ENCODE data around the gene ZCWPW1.

The ZCWPW1 gene

DNA sequence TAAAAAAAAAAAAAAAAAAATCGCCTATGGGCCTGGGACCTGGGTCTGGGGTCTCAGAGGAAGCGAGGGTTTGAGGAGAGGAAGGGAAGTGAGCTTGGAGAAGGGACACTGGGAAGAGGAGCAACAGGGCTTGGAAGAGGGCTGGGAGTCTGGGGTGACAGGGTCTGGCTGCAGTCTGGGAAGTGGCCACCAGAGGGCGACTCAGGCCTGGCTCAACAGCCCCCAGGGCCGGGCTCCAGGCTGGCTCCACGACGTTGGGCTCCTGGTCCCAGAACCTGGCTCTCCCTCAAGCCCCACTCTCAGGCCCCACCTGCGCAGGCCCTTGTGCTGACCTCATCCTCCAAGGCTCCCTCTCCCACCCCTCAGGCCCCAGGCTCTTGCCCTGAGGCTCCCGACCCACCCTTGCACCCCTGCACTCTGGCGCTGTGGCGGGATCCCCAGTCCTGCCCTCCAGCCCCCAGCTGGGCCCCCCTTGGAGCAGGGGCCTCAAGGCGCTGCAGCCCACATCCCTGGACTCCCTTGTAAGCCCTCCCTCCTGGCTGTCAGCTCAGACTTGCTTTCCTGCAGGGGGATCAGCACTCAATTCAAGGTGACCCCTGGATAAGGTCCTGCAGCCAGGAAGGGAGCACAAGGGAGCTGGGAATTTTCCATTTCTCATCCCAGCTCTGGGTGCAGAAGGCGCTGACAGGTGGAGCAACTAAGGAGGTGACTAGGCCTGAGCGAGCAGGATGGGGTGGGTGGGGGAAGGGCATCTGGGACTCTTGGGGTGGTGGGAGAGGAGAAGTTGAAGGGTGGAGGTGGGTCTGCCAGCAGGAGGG is 40.9 kb upstream of the ZCWPW1 start:
- peaks cover 31% of the 10 kb centered on the region for H3K4me1 ChIP-seq (ENCODE audit: control insufficient read depth, insufficient read depth, low read length)
- H3K27me3 ChIP-seq (ENCODE audit: control insufficient read depth in 1 of 2, insufficient read depth in 2 of 2, low read length in 2 of 2): no peaks in the 10 kb centered on the region
- no peak overlapping the region for H3K27ac ChIP-seq (ENCODE audit: low read length)
- H3K4me3 ChIP-seq (ENCODE audit: low read length in 2 of 2): no peak overlapping the region
- no peaks in the 10 kb centered on the region for H3K9me3 ChIP-seq (ENCODE audit: control insufficient read depth in 2 of 2, low read length in 2 of 2)
- no peak overlapping the region for H3K9ac ChIP-seq (ENCODE audit: low read length in 2 of 2)
- peaks cover 12% of the 10 kb centered on the region in 2 donors for H3K36me3 ChIP-seq (ENCODE audit: control insufficient read depth in 2 of 2, insufficient read depth in 2 of 2, low read length in 2 of 2)

DNA sequence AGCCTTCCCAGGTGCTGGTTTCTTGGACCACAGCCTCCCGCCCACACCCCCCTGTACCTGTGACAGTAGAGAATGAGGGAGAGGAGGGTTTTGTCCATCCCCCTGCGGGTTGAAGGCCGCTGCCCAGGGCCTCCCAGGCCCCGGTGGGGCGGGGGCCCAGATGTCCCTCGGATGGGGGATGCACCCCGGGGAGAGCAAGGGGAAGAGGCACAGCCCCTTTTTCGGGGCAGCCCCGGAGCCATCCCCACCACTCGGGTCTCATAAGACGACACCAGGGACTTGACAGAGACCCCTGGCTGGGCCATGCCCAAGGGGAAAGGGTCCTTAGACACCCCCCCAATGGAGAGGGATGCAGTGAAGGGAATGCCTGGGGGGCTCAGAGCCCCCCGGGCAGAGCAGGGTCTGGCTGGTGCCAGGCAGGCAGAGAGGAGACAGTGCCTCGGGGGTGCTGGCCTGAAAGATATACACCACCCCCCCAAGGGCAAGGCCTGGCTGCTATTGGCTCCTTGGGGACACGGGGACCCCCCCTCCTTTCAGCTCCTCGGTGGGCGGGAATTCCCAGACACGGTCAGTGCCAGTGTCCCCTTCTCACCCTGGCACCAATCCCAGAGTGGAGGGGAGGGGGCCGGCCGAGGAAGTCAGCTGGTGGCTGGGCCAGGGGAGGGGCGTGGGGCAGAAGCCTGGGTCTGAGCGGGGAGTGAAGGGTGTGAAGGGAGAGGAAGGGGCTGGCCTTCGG is 39.3 kb upstream of the ZCWPW1 start:
- H3K27ac ChIP-seq (ENCODE audit: low read length): peak overlapping the region; percentile 41

DNA sequence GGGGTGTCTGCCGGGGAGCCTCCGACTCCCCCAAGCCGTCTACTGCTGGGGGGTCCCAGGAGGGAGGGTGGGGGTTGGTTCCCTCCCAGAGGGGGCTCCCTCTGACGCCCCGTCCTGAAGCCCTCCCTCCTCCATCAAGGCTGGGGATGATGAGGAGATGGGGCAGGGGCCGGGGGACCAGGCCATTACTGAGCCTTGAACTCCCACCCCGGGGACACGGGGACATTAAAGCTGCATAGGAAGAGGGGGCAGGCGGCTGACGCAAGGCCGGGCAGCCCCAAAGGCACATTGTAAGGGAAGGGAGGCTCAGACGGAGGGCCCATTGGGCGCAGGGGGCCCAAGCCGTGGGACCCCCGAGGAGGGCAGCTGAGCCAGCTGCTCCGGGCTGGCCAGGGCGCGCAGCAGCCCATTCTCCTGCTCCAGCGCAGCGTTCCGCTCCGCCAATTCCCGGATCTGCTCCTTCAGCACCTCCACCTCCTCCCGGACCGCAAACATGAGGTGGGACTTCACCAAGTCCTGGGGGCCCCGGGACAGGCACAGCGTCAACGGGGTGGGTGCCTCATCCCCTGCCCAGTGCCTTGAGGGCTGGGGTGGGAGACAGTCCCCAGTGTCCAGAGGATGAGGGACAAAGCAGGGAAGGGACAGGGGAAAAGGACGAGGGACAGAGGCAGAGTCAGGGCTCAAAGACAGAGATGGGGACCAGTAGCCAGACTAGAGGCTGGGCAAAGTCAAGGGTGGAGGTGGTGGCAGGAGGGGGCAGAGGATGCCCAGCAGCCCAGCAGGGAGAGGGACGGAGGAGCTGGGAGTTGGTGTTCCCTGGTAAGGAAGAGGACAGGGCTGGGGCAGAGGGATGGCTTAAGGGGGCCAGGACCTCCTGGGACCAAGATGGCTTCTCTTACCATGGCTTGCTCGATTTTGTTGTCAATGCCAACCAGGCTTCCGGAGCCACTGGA is 38.4 kb upstream of the ZCWPW1 start:
- Histone ChIP-seq H3K9ac (ENCODE audit: low read length in 2 of 2) (peak overlapping the region in 1 of 2 donors; percentile 5), H3K36me3 (ENCODE audit: control insufficient read depth in 2 of 2, insufficient read depth in 2 of 2, low read length in 2 of 2) (peaks cover 2 to 3% of the 10 kb centered on the region in 2 donors), H3K4me1 (ENCODE audit: control insufficient read depth, insufficient read depth, low read length) (peaks cover 23% of the 10 kb centered on the region), H3K27ac (ENCODE audit: low read length) (peak overlapping the region; percentile 41), H3K9me3 (ENCODE audit: control insufficient read depth in 2 of 2, low read length in 2 of 2) (no peaks in the 10 kb centered on the region), H3K4me3 (ENCODE audit: low read length in 2 of 2) (peak overlapping the region in 1 of 2 donors; percentile 8), H3K27me3 (ENCODE audit: control insufficient read depth in 1 of 2, insufficient read depth in 2 of 2, low read length in 2 of 2) (no peaks in the 10 kb centered on the region)

More for the DNA sequence above, 39.3 kb upstream of the ZCWPW1 start:
- peaks cover 4 to 5% of the 10 kb centered on the region in 2 donors for H3K36me3 ChIP-seq (ENCODE audit: control insufficient read depth in 2 of 2, insufficient read depth in 2 of 2, low read length in 2 of 2)
- no peak overlapping the region for H3K9ac ChIP-seq (ENCODE audit: low read length in 2 of 2)
- no peaks in the 10 kb centered on the region for H3K9me3 ChIP-seq (ENCODE audit: control insufficient read depth in 2 of 2, low read length in 2 of 2)
- H3K4me3 ChIP-seq (ENCODE audit: low read length in 2 of 2): no peak overlapping the region
- peaks cover 25% of the 10 kb centered on the region for H3K4me1 ChIP-seq (ENCODE audit: control insufficient read depth, insufficient read depth, low read length)
- no peaks in the 10 kb centered on the region for H3K27me3 ChIP-seq (ENCODE audit: control insufficient read depth in 1 of 2, insufficient read depth in 2 of 2, low read length in 2 of 2)

DNA sequence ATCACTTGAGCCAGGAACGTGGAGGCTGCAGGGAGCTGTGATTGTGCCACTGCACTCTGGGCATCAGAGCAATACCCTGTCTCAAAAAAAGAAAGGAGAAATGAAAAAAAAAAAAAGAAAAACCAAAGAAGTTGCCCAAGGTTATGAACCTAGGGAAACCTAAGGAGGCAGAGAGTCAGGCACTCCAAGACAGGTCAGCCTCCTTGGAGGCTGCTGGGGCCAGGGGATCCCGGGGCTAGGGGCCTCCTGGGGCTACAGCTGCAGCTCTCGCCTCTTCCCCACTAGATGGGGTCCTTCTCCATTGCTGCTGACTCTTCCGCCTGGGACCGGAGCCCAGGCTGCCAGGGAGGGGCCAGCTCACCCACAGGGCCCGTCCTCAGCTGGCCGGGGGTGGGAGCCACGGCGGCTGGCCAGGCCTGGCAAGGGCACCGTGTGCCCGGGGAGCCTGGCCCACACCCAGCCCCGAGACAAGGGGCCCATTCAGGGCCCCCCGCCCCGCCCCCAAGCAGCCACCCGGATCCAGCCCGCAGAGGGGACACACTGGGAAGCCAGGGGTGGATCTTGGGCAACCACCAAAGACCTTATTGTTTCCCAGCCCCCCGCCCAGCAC is 37.3 kb upstream of the ZCWPW1 start:
- H3K27me3 ChIP-seq (ENCODE audit: control insufficient read depth in 1 of 2, insufficient read depth in 2 of 2, low read length in 2 of 2): no peaks in the 10 kb centered on the region
- peak overlapping the region in 1 of 2 donors; percentile 28 for H3K9ac ChIP-seq (ENCODE audit: low read length in 2 of 2)
- no peak overlapping the region for H3K4me3 ChIP-seq (ENCODE audit: low read length in 2 of 2)
- peaks cover 0 to 2% of the 10 kb centered on the region in 2 donors for H3K36me3 ChIP-seq (ENCODE audit: control insufficient read depth in 2 of 2, insufficient read depth in 2 of 2, low read length in 2 of 2)
- no peaks in the 10 kb centered on the region for H3K9me3 ChIP-seq (ENCODE audit: control insufficient read depth in 2 of 2, low read length in 2 of 2)
- H3K27ac ChIP-seq (ENCODE audit: low read length): no peak overlapping the region
- peaks cover 21% of the 10 kb centered on the region for H3K4me1 ChIP-seq (ENCODE audit: control insufficient read depth, insufficient read depth, low read length)

DNA sequence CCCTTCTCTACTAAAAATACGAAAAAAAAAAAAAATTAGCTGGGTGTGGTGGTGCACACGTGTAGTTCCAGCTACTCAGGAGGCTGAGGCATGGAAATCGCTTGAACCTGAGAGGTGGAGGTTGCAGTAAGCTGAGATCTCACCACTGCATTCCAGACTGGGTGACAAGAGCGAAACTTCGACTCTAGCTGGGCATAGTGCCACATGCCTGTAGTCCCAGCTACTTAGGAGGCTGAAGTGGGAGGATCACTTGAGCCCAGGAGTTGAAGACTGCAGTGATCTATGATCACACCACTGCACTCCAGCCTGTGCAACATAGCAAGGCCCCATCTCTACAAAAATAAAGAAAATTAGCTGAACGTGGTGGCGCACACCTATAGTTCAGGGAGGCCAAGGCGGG is 36.8 kb upstream of the ZCWPW1 start:
- Histone ChIP-seq H3K9me3 (ENCODE audit: control insufficient read depth in 2 of 2, low read length in 2 of 2) (no peaks in the 10 kb centered on the region), H3K4me3 (ENCODE audit: low read length in 2 of 2) (no peak overlapping the region), H3K27ac (ENCODE audit: low read length) (no peak overlapping the region), H3K4me1 (ENCODE audit: control insufficient read depth, insufficient read depth, low read length) (peaks cover 21% of the 10 kb centered on the region), H3K36me3 (ENCODE audit: control insufficient read depth in 2 of 2, insufficient read depth in 2 of 2, low read length in 2 of 2) (peaks cover 0 to 2% of the 10 kb centered on the region in 2 donors), H3K9ac (ENCODE audit: low read length in 2 of 2) (peak overlapping the region; percentile 28 to 29), H3K27me3 (ENCODE audit: control insufficient read depth in 1 of 2, insufficient read depth in 2 of 2, low read length in 2 of 2) (no peaks in the 10 kb centered on the region)

DNA sequence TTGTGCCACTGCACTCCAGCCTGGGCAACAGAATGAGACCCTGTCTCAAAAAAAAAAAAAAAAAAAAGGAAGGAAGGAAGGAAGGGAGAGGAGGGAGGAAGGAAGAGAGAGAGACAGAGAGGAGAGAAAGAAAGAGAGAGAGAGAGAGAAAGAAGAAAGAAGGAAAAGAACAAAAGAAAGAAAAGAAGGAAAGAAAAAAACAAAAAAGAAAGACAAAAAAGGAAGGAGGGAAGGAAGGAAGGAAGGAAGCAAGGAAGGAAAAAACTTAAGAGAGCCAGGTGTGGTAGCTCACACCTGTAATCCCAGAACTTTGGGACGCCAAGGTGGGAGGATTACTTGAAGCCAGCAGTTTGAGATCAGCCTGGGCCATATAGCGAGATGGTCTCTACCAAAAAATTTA is 36.3 kb upstream of the ZCWPW1 start:
- H3K4me3 ChIP-seq (ENCODE audit: low read length in 2 of 2): no peak overlapping the region
- H3K27me3 ChIP-seq (ENCODE audit: control insufficient read depth in 1 of 2, insufficient read depth in 2 of 2, low read length in 2 of 2): no peaks in the 10 kb centered on the region
- H3K36me3 ChIP-seq (ENCODE audit: control insufficient read depth in 2 of 2, insufficient read depth in 2 of 2, low read length in 2 of 2): peaks cover 0 to 2% of the 10 kb centered on the region in 2 donors
- H3K9ac ChIP-seq (ENCODE audit: low read length in 2 of 2): no peak overlapping the region
- no peak overlapping the region for H3K27ac ChIP-seq (ENCODE audit: low read length)
- H3K4me1 ChIP-seq (ENCODE audit: control insufficient read depth, insufficient read depth, low read length): peaks cover 20% of the 10 kb centered on the region
- H3K9me3 ChIP-seq (ENCODE audit: control insufficient read depth in 2 of 2, low read length in 2 of 2): no peaks in the 10 kb centered on the region

DNA sequence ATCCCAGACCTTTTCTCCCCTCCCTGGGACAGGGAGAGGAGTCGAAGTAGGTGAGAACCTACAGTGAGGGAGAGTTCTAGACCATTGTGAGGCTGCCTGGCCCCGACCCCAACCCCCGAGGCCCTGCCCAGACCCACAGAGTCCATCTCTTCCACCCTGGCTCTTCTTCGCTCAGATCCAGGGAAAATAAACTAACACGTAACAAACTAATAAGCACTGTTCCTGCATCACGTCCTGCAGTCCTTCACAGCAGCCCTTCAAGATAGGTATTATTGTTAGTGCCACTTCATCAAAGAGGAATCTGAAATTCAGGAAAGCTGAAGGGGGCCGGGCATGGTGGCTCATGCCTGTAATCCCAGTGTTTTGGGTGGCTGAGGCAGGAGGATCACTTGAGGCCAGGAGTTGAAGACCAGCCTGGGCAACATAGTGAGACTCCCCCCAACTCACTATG is 35.7 kb upstream of the ZCWPW1 start, which contains the start of gene SPACDR:
Gene SPACDR (minus strand): TSS at position 51 of the 451 bp plus-strand sequence. CDS start 235 bp downstream, outside the sequence.
- Histone ChIP-seq H3K9ac (ENCODE audit: low read length in 2 of 2) (no peak within 1 kb of the TSS), H3K4me3 (ENCODE audit: low read length in 2 of 2) (no peak within 1 kb of the TSS), H3K27ac (ENCODE audit: low read length) (no peak within 1 kb of the TSS), H3K4me1 (ENCODE audit: control insufficient read depth, insufficient read depth, low read length) (peaks cover 15% of the 10 kb centered on the region), H3K9me3 (ENCODE audit: control insufficient read depth in 2 of 2, low read length in 2 of 2) (no peaks in the 10 kb centered on the region), H3K36me3 (ENCODE audit: control insufficient read depth in 2 of 2, insufficient read depth in 2 of 2, low read length in 2 of 2) (peaks cover 0 to 2% of the 10 kb centered on the region in 2 donors), H3K27me3 (ENCODE audit: control insufficient read depth in 1 of 2, insufficient read depth in 2 of 2, low read length in 2 of 2) (no peaks in the 10 kb centered on the region)

DNA sequence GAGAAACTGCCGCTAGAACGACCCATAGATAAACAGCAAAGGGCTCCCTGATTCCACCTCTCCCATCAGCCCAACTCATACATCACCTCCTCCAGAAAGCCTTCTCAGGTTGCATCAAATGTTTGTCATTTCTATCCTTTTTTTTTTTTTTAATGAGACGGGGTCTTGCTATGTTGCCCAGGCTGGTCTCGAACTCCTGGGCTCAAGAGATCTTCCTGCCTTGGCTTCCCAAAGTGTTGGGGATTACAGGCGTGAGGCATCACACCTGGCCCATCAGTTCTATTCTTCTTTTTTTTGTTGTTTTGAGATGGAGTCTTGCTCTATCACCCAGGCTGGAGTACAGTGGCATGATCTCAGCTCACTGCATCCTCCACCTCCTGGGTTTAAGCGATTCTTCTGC is 28.5 kb upstream of the ZCWPW1 start:
- no peaks in the 10 kb centered on the region for H3K9me3 ChIP-seq (ENCODE audit: control insufficient read depth in 2 of 2, low read length in 2 of 2)
- no peaks in the 10 kb centered on the region for H3K36me3 ChIP-seq (ENCODE audit: control insufficient read depth in 2 of 2, insufficient read depth in 2 of 2, low read length in 2 of 2)
- H3K27me3 ChIP-seq (ENCODE audit: control insufficient read depth in 1 of 2, insufficient read depth in 2 of 2, low read length in 2 of 2): no peaks in the 10 kb centered on the region

DNA sequence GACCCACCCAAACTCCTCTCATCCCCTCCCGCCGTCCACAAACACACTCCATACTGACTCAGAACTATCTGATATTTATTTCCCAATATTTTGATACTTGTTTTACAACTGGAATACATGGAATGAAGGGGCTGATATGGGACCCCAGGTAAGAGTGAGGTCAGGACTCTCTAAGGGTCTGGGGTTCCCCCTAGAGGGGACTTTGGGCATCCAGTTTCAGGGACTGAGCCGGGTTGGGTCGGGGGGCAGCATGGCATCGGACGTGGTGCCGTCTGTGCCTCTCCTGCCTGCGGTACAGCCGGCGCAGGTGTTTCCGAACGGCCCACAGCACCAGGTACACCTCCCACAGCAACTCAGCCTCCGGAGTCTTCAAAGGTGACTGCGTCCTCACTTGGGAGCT is 28.1 kb upstream of the ZCWPW1 start:
- no peak overlapping the region for H3K9ac ChIP-seq (ENCODE audit: low read length in 2 of 2)

More for the DNA sequence above, 28.5 kb upstream of the ZCWPW1 start:
- H3K27ac ChIP-seq (ENCODE audit: low read length): no peak overlapping the region
- no peaks in the 10 kb centered on the region for H3K4me1 ChIP-seq (ENCODE audit: control insufficient read depth, insufficient read depth, low read length)
- no peak overlapping the region for H3K4me3 ChIP-seq (ENCODE audit: low read length in 2 of 2)
- no peak overlapping the region for H3K9ac ChIP-seq (ENCODE audit: low read length in 2 of 2)

DNA sequence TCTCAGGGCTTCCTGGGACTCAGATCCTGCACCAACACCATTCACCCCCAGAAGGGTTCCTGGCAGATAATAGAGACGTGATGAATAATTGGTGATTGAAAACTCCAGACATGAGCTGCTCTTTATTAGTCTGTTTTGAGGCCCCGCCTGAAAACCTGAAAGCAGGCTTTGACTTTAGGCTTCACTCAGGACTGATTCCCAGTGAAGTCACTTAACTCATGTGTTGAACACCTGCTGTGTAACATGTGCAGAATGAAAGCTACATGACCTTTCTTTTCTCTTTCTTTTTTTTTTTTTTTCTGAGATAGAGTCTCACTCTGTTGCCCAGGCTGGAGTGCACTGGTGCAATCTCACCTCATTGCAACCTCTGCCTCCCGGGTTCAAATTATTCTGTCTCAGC is 26.7 kb upstream of the ZCWPW1 start:
- no peak overlapping the region for H3K27ac ChIP-seq (ENCODE audit: low read length)
- no peaks in the 10 kb centered on the region for H3K27me3 ChIP-seq (ENCODE audit: control insufficient read depth in 1 of 2, insufficient read depth in 2 of 2, low read length in 2 of 2)
- H3K4me1 ChIP-seq (ENCODE audit: control insufficient read depth, insufficient read depth, low read length): peaks cover 6% of the 10 kb centered on the region
- H3K4me3 ChIP-seq (ENCODE audit: low read length in 2 of 2): no peak overlapping the region
- no peak overlapping the region for H3K9ac ChIP-seq (ENCODE audit: low read length in 2 of 2)
- H3K9me3 ChIP-seq (ENCODE audit: control insufficient read depth in 2 of 2, low read length in 2 of 2): no peaks in the 10 kb centered on the region
- H3K36me3 ChIP-seq (ENCODE audit: control insufficient read depth in 2 of 2, insufficient read depth in 2 of 2, low read length in 2 of 2): no peaks in the 10 kb centered on the region

More for the DNA sequence above, 28.1 kb upstream of the ZCWPW1 start:
- no peak overlapping the region for H3K27ac ChIP-seq (ENCODE audit: low read length)
- no peaks in the 10 kb centered on the region for H3K4me1 ChIP-seq (ENCODE audit: control insufficient read depth, insufficient read depth, low read length)
- H3K36me3 ChIP-seq (ENCODE audit: control insufficient read depth in 2 of 2, insufficient read depth in 2 of 2, low read length in 2 of 2): no peaks in the 10 kb centered on the region
- no peaks in the 10 kb centered on the region for H3K9me3 ChIP-seq (ENCODE audit: control insufficient read depth in 2 of 2, low read length in 2 of 2)
- no peaks in the 10 kb centered on the region for H3K27me3 ChIP-seq (ENCODE audit: control insufficient read depth in 1 of 2, insufficient read depth in 2 of 2, low read length in 2 of 2)
- H3K4me3 ChIP-seq (ENCODE audit: low read length in 2 of 2): no peak overlapping the region

All from stomach smooth muscle (tissue), 2 donors.